SU-DHL-6 (cell line): ENCODE data around the gene SLC41A3.

Source experiments
- EZH2phosphoT487 ChIP-seq: fragments of 200-600 bp; sonication (generic), shearing (Covaris generic); conservative IDR thresholded peaks from 2 replicates; pipeline ENCODE4 v1.6.1; 2018; ENCODE audit warnings: mild to moderate bottlenecking, antibody characterized with exemption, low read length, moderate library complexity, mixed read lengths
- TF ChIP-seq, protein P1 (sequence below): fragments of 200-600 bp; sonication (generic); IDR thresholded peaks from one replicate; pipeline ENCODE4 v1.5.1; 2017; ENCODE audit warnings: antibody characterized with exemption, mild to moderate bottlenecking, low read length, moderate library complexity; ENCODE audit not compliant: insufficient read depth, poor library complexity, severe bottlenecking

DNA sequence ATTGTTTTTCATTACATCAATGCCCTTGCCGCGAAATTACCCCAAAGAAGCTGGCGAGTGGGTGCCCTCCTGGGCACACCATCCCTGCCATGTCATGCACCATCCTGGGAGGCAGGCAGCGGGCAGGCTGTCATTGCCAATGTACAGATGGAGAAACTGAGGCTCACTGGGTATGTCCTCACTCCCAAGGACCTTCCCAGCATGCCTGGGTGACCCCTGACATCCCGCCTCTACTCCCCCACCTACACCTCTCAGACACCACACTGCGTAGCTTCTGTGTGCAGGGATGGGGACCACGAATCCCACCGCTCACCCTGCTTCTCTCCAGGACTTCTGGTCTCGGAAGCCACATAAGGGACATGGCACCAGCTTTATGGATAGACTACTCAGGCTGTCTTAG lies 41.0 kb upstream of the SLC41A3 start:
- TF ChIP-seq, protein P1, sequence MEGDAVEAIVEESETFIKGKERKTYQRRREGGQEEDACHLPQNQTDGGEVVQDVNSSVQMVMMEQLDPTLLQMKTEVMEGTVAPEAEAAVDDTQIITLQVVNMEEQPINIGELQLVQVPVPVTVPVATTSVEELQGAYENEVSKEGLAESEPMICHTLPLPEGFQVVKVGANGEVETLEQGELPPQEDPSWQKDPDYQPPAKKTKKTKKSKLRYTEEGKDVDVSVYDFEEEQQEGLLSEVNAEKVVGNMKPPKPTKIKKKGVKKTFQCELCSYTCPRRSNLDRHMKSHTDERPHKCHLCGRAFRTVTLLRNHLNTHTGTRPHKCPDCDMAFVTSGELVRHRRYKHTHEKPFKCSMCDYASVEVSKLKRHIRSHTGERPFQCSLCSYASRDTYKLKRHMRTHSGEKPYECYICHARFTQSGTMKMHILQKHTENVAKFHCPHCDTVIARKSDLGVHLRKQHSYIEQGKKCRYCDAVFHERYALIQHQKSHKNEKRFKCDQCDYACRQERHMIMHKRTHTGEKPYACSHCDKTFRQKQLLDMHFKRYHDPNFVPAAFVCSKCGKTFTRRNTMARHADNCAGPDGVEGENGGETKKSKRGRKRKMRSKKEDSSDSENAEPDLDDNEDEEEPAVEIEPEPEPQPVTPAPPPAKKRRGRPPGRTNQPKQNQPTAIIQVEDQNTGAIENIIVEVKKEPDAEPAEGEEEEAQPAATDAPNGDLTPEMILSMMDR, result no peak
- no peak for TF ChIP-seq EZH2phosphoT487
